ENCODE measurements around the gene GAS2L1.

DNA sequence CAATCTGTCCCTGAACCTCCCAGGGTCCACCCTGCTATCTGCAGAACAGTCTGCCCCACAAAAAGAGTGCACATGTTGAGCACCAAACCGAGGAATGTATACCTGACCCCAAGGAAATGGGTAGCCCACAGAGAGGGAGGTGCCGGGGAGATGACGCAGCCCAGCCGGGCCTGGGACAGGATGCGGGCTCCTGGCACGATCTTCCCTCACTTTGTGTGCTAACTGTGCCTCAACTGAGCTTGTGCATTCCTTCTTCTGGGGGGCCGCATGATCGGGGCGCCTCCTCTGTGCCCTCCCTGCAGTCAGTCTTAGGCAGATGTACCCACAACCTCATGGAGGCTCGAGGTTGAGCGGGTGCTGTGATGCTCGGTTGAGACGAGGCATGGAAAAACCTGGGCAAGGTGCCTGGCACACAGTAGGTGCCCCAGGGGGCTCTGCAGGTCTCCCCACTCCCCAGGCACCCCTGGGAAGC, 2.4 kb downstream of the GAS2L1 start:
- TF ChIP-seq, protein P1, sequence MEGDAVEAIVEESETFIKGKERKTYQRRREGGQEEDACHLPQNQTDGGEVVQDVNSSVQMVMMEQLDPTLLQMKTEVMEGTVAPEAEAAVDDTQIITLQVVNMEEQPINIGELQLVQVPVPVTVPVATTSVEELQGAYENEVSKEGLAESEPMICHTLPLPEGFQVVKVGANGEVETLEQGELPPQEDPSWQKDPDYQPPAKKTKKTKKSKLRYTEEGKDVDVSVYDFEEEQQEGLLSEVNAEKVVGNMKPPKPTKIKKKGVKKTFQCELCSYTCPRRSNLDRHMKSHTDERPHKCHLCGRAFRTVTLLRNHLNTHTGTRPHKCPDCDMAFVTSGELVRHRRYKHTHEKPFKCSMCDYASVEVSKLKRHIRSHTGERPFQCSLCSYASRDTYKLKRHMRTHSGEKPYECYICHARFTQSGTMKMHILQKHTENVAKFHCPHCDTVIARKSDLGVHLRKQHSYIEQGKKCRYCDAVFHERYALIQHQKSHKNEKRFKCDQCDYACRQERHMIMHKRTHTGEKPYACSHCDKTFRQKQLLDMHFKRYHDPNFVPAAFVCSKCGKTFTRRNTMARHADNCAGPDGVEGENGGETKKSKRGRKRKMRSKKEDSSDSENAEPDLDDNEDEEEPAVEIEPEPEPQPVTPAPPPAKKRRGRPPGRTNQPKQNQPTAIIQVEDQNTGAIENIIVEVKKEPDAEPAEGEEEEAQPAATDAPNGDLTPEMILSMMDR (IDR thresholded peaks at IDR 0.05; ENCODE audit: borderline replicate concordance, extremely low read depth, low read length, poor library complexity, severe bottlenecking): no peak
- TF ChIP-seq EZH2 (IDR thresholded peaks at IDR 0.05; ENCODE audit: borderline replicate concordance, low read depth, low read length, severe bottlenecking): no peak

Measured in DND-41 (cell line).